SK-N-SH (cell line): Measurements from ENCODE around the gene ZNF248. TPM values are rescaled to one million over a fixed set of nuclear protein-coding genes. Genes with fewer than 3 reads are reported as not detected.

ENCODE experiments used
- CTCF ChIA-PET: fragments of 300-600, 350-600 bp; formaldehyde crosslinking; extraction: SDS; loops from one replicate; lab custom pipeline; 2021; lab: Yijun Ruan, JAX
- POLR2A ChIA-PET: fragments of 350-600 bp; sonication (Branson Sonifier 250); formaldehyde crosslinking; extraction: SDS; loops from one replicate; lab custom pipeline; 2020; ENCODE audit warnings: antibody characterized with exemption, inconsistent platforms; lab: Yijun Ruan, JAX
- DNase-seq: peaks from one replicate; pipeline ENCODE4 v3.0.0; 2012
- H2AFZ ChIP-seq: fragments of 200-600 bp; sonication (generic); 2 replicates; pipeline ENCODE4 v1.8.1; 2016; ENCODE audit warnings: antibody characterized with exemption, mild to moderate bottlenecking, low read depth
- H3F3A ChIP-seq: fragments of 200-600 bp; sonication (generic); replicated peaks from 2 replicates; pipeline ENCODE3; 2016; ENCODE audit warnings: antibody characterized with exemption, mild to moderate bottlenecking; ENCODE audit not compliant: insufficient read depth
- H3K27ac ChIP-seq, 2 experiments: fragments of 200-500 bp in 1 of 2; fragments of 200-600 bp in 1 of 2; sonication (Bioruptor generic) in 1 of 2; sonication (generic), shearing (Covaris generic) in 1 of 2; 2 replicates each; pipeline versions ENCODE4 v1.5.1 to v1.6.1; 2014 to 2016; ENCODE audit warnings: low read depth in 2 of 2, inconsistent platforms in 1 of 2, low read length in 1 of 2, mild to moderate bottlenecking in 1 of 2, mixed read lengths in 1 of 2
- H3K27me3 ChIP-seq: fragments of 200-600 bp; sonication (generic), shearing (Covaris generic); 2 replicates; pipeline ENCODE4 v1.6.1; 2016; ENCODE audit warnings: mixed run types; ENCODE audit not compliant: insufficient read depth
- H3K36me3 ChIP-seq, 2 experiments: fragments of 200-500 bp in 1 of 2; fragments of 200-600 bp in 1 of 2; sonication (Bioruptor generic) in 1 of 2; sonication (generic) in 1 of 2; replicated peaks in 1 of 2; 2 replicates each; pipeline versions ENCODE3 to v1.5.1; 2014 to 2016; ENCODE audit warnings: low read length in 1 of 2, mild to moderate bottlenecking in 1 of 2; ENCODE audit not compliant: insufficient read depth in 2 of 2, control insufficient read depth in 1 of 2
- H3K4me1 ChIP-seq, 2 experiments: fragments of 200-500 bp in 1 of 2; fragments of 200-600 bp in 1 of 2; sonication (Bioruptor generic) in 1 of 2; sonication (generic), shearing (Covaris generic) in 1 of 2; 2 replicates each; pipeline versions ENCODE4 v1.5.1 to v1.6.1; 2014 to 2016; ENCODE audit warnings: low read depth in 1 of 2, low read length in 1 of 2, mixed run types in 1 of 2; ENCODE audit not compliant: insufficient read depth in 2 of 2, control insufficient read depth in 1 of 2
- H3K4me2 ChIP-seq: fragments of 200-600 bp; sonication (generic), shearing (Covaris generic); 2 replicates; pipeline ENCODE4 v1.6.1; 2017; ENCODE audit warnings: mixed run types
- H3K4me3 ChIP-seq, 2 experiments: fragments of 200-500 bp in 1 of 2; fragments of 200-600 bp in 1 of 2; sonication (Bioruptor generic) in 1 of 2; sonication (generic), shearing (Covaris generic) in 1 of 2; 2 replicates each; pipeline versions ENCODE4 v1.5.1 to v1.8.1; 2014 to 2016; ENCODE audit warnings: low read depth in 2 of 2, inconsistent platforms in 1 of 2, low read length in 1 of 2, mild to moderate bottlenecking in 1 of 2, mixed read lengths in 1 of 2, moderate library complexity in 1 of 2
- H3K79me2 ChIP-seq: fragments of 200-600 bp; sonication (generic); 2 replicates; pipeline ENCODE4 v1.8.1; 2017; ENCODE audit warnings: mild to moderate bottlenecking; ENCODE audit not compliant: insufficient read depth
- H3K9ac ChIP-seq: fragments of 200-600 bp; sonication (generic); 2 replicates; pipeline ENCODE4 v1.6.1; 2017; ENCODE audit warnings: mixed run types
- H3K9me2 ChIP-seq: fragments of 200-600 bp; sonication (generic); 2 replicates; pipeline ENCODE4 v1.6.1; 2017; ENCODE audit warnings: mixed run types
- H3K9me3 ChIP-seq: fragments of 200-600 bp; sonication (generic); 2 replicates; pipeline ENCODE4 v1.6.1; 2017; ENCODE audit warnings: mixed run types, mild to moderate bottlenecking, moderate library complexity
- H4K20me1 ChIP-seq: fragments of 200-600 bp; sonication (generic); 2 replicates; pipeline ENCODE4 v1.6.1; 2017; ENCODE audit warnings: mild to moderate bottlenecking, mixed run types; ENCODE audit not compliant: insufficient read depth
- EZH2phosphoT487 ChIP-seq: fragments of 200-600 bp; sonication (generic); IDR thresholded peaks from 2 replicates; pipeline ENCODE4 v1.6.1; 2017; ENCODE audit warnings: low read depth, mixed run types, mild to moderate bottlenecking, antibody characterized with exemption, moderate library complexity, borderline replicate concordance
- FOSL2 ChIP-seq: IDR thresholded peaks from 2 replicates; pipeline ENCODE4 v1.4.0; 2012; ENCODE audit warnings: low read depth, mild to moderate bottlenecking, moderate library complexity, borderline replicate concordance
- FOXM1 ChIP-seq: IDR thresholded peaks from 2 replicates; pipeline ENCODE4 v1.4.0; 2012; ENCODE audit warnings: low read depth, mild to moderate bottlenecking
- GABPA ChIP-seq: IDR thresholded peaks from 2 replicates; pipeline ENCODE4 v1.4.0; 2012; ENCODE audit warnings: low read depth, mild to moderate bottlenecking
- GATA2 ChIP-seq: sonication (generic); formaldehyde crosslinking; IDR thresholded peaks from 2 replicates; pipeline ENCODE4 v1.5.0; 2020; ENCODE audit warnings: mild to moderate bottlenecking, missing genetic modification reagents
- JUND ChIP-seq: IDR thresholded peaks from 2 replicates; pipeline ENCODE4 v1.4.0; 2012
- RAD21 ChIP-seq: IDR thresholded peaks from 2 replicates; pipeline ENCODE4 v1.6.1; 2012; ENCODE audit warnings: mild to moderate bottlenecking, low read length
- RCOR1 ChIP-seq: fragments of 150-350 bp; IDR thresholded peaks from 2 replicates; pipeline ENCODE4 v1.6.1; 2017; ENCODE audit warnings: antibody characterized with exemption, low read length
- RFX5 ChIP-seq: IDR thresholded peaks from 2 replicates; pipeline ENCODE4 v1.6.1; 2012; ENCODE audit warnings: mild to moderate bottlenecking, improper control_type of control experiment, low read length
- TAF1 ChIP-seq: IDR thresholded peaks from 2 replicates; pipeline ENCODE4 v1.6.1; 2012; ENCODE audit warnings: low read depth, mild to moderate bottlenecking, low read length, moderate library complexity, borderline replicate concordance
- TEAD4 ChIP-seq: IDR thresholded peaks from 2 replicates; pipeline ENCODE4 v1.4.0; 2012; ENCODE audit warnings: mild to moderate bottlenecking, borderline replicate concordance; ENCODE audit not compliant: insufficient read depth
- WGBS: methylation state at CpG from one replicate; pipeline ENCODE4 v1.1.6; 2017; ENCODE audit warnings: low lambda C conversion rate; 5-methylcytosine and 5-hydroxymethylcytosine counted together
- polyA plus RNA-seq, 3 experiments: library from polyadenylated mRNA; depleted of rRNA; stranded (reverse); fragments of >200 nt; gene quantifications; 2 replicates each; pipeline ENCODE4 v1.2.3, GENCODE V29; 2012
- TF ChIP-seq, protein P1 (sequence below): IDR thresholded peaks from 2 replicates; pipeline ENCODE4 v1.6.1; 2012; ENCODE audit warnings: mild to moderate bottlenecking, low read depth, low read length, moderate library complexity
- TF ChIP-seq, protein P2 (sequence below): fragments of 150-350 bp; IDR thresholded peaks from 2 replicates; pipeline ENCODE4 v1.6.1; 2017; ENCODE audit warnings: antibody characterized with exemption, low read length, low read depth, borderline replicate concordance
- TF ChIP-seq, protein P3 (sequence below): IDR thresholded peaks from 2 replicates; pipeline ENCODE4 v1.4.0; 2012; ENCODE audit warnings: low read depth
- TF ChIP-seq, protein P4 (sequence below): fragments of 150-350 bp; IDR thresholded peaks from 2 replicates; pipeline ENCODE4 v1.6.1; 2016; ENCODE audit warnings: mild to moderate bottlenecking, low read depth, low read length

ZNF248 gene
- polyA plus RNA-seq, 1 of the 3 experiments (the other 2 are of a cell fraction) = 6.5 TPM

DNA sequence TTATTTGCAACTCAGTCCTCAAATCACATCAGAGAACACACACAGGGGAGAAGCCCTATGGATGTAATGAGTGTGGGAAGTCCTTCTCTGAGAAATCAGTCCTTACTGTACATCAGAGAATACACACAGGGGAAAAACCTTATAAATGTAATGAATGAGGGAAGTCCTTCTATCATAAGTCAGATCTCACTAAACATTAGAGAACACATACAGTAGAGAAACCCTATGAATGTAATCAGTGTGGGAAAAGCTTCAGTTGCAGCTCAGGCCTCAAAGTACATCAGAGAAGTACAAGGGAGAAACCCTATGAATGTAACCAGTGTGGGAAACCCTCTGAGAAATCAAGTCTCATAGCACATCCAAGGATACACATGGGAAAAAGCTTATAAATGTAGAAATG is 39.0 kb upstream of the ZNF248 start:
- Histone ChIP-seq H4K20me1 (no peaks in the 10 kb centered on the region), H3K9ac (no peak overlapping the region), H3K27ac (no peak overlapping the region), H3K4me3 (no peak overlapping the region), H3K79me2 (no peaks in the 10 kb centered on the region), H3K36me3 (no peaks in the 10 kb centered on the region), H3K4me1 (no peaks in the 10 kb centered on the region), H3K27me3 (no peaks in the 10 kb centered on the region), H2AFZ (no peak overlapping the region), H3K4me2 (no peak overlapping the region), H3K9me2 (no peaks in the 10 kb centered on the region), H3K9me3 (no peaks in the 10 kb centered on the region), H3F3A (no peaks in the 10 kb centered on the region)
- CTCF ChIA-PET = no interaction called here
- POLR2A ChIA-PET = no interaction called here
- DNase-seq = no peak
- TF ChIP-seq FOSL2 (no peak), RCOR1 (no peak), GABPA (no peak), JUND (no peak)

DNA sequence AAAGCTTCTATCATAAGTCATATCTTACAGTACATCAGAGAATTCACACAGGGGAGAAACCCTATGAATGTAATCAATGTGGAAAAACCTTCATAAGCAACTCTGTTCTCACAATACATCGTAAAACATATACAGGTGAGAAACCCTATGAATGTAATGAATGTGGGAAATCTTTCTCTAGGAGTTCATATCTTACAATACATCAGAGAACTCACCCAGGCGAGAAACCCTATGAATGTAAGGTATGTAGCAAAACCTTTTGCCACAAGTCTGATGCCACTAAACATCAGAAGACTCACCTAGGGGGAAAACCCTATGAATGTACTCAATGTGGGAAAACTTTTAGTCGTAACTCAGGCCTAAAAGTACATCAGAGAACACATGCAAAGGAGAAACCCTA is 38.3 kb upstream of the ZNF248 start:
- Histone ChIP-seq H3F3A (no peaks in the 10 kb centered on the region), H2AFZ (no peak overlapping the region), H3K36me3 (no peaks in the 10 kb centered on the region), H3K27ac (no peak overlapping the region), H3K9me2 (no peaks in the 10 kb centered on the region), H3K79me2 (no peaks in the 10 kb centered on the region), H3K9ac (no peak overlapping the region), H3K9me3 (no peaks in the 10 kb centered on the region), H3K27me3 (no peaks in the 10 kb centered on the region), H3K4me1 (no peaks in the 10 kb centered on the region), H3K4me3 (no peak overlapping the region), H3K4me2 (no peak overlapping the region), H4K20me1 (no peaks in the 10 kb centered on the region)
- no peak for DNase-seq
- ChIA-PET CTCF (no interaction called here), POLR2A (no interaction called here)
- 1% methylated on average over 3 of the region's 3 CpGs for WGBS
- TF ChIP-seq, protein P1, sequence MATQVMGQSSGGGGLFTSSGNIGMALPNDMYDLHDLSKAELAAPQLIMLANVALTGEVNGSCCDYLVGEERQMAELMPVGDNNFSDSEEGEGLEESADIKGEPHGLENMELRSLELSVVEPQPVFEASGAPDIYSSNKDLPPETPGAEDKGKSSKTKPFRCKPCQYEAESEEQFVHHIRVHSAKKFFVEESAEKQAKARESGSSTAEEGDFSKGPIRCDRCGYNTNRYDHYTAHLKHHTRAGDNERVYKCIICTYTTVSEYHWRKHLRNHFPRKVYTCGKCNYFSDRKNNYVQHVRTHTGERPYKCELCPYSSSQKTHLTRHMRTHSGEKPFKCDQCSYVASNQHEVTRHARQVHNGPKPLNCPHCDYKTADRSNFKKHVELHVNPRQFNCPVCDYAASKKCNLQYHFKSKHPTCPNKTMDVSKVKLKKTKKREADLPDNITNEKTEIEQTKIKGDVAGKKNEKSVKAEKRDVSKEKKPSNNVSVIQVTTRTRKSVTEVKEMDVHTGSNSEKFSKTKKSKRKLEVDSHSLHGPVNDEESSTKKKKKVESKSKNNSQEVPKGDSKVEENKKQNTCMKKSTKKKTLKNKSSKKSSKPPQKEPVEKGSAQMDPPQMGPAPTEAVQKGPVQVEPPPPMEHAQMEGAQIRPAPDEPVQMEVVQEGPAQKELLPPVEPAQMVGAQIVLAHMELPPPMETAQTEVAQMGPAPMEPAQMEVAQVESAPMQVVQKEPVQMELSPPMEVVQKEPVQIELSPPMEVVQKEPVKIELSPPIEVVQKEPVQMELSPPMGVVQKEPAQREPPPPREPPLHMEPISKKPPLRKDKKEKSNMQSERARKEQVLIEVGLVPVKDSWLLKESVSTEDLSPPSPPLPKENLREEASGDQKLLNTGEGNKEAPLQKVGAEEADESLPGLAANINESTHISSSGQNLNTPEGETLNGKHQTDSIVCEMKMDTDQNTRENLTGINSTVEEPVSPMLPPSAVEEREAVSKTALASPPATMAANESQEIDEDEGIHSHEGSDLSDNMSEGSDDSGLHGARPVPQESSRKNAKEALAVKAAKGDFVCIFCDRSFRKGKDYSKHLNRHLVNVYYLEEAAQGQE = no peak
- no peak for TF ChIP-seq FOSL2
- TF ChIP-seq RFX5 = no peak
- TF ChIP-seq JUND = no peak
- TF ChIP-seq TAF1 = no peak
- TF ChIP-seq EZH2phosphoT487 = no peak
- no peak for TF ChIP-seq FOXM1
- no peak for TF ChIP-seq RCOR1
- TF ChIP-seq RAD21 = no peak
- no peak for TF ChIP-seq TEAD4
- TF ChIP-seq, protein P2, sequence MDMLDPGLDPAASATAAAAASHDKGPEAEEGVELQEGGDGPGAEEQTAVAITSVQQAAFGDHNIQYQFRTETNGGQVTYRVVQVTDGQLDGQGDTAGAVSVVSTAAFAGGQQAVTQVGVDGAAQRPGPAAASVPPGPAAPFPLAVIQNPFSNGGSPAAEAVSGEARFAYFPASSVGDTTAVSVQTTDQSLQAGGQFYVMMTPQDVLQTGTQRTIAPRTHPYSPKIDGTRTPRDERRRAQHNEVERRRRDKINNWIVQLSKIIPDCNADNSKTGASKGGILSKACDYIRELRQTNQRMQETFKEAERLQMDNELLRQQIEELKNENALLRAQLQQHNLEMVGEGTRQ = no peak
- TF ChIP-seq, protein P3, sequence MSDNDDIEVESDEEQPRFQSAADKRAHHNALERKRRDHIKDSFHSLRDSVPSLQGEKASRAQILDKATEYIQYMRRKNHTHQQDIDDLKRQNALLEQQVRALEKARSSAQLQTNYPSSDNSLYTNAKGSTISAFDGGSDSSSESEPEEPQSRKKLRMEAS = no peak
- TF ChIP-seq, protein P4, sequence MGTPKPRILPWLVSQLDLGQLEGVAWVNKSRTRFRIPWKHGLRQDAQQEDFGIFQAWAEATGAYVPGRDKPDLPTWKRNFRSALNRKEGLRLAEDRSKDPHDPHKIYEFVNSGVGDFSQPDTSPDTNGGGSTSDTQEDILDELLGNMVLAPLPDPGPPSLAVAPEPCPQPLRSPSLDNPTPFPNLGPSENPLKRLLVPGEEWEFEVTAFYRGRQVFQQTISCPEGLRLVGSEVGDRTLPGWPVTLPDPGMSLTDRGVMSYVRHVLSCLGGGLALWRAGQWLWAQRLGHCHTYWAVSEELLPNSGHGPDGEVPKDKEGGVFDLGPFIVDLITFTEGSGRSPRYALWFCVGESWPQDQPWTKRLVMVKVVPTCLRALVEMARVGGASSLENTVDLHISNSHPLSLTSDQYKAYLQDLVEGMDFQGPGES = no peak
- no peak for TF ChIP-seq GATA2 (CRISPR knock-in tag)
